Activated naive CD4-positive, alpha-beta T cell treated with anti-CD3 and anti-CD28 coated beads for 36 hours (primary cell): ENCODE results near the gene TNFRSF12A. TPM values are rescaled to one million over a fixed set of nuclear protein-coding genes. Genes with fewer than 3 reads are reported as not detected.
"Not testable (repeated sequence)": the region's sequence is repeated elsewhere in the genome, so short reads cannot be mapped to it uniquely, and the experiment has no call there.

Experiments used
- CTCF ChIA-PET: fragments of 350-600 bp; sonication (Branson Sonifier 250); formaldehyde crosslinking; loops from one replicate; lab custom pipeline; 2021; ENCODE audit warnings: antibody characterized with exemption; lab: Charles Lee
- DNase-seq: peaks from one replicate; pipeline ENCODE4 v3.0.0-alpha.2; 2020
- H3K27ac Mint-ChIP-seq: one replicate; pipeline ENCODE4 v1.8.0; 2021; ENCODE audit warnings: mild to moderate bottlenecking, mixed read lengths
- H3K27me3 Mint-ChIP-seq: one replicate; pipeline ENCODE4 v1.8.0; 2021; ENCODE audit warnings: low read depth, mixed read lengths
- H3K36me3 Mint-ChIP-seq: one replicate; pipeline ENCODE4 v1.8.0; 2021; ENCODE audit warnings: low read depth, mixed read lengths
- H3K4me1 Mint-ChIP-seq: one replicate; pipeline ENCODE4 v1.8.0; 2021; ENCODE audit warnings: low read depth, mixed read lengths
- H3K4me3 Mint-ChIP-seq: one replicate; pipeline ENCODE4 v1.8.0; 2021; ENCODE audit warnings: mild to moderate bottlenecking, moderate library complexity, mixed read lengths
- H3K9me3 Mint-ChIP-seq: one replicate; pipeline ENCODE4 v1.8.0; 2021; ENCODE audit warnings: mixed read lengths
- intact Hi-C: fragments of 100-400 bp; cut with micrococcal nuclease; formaldehyde crosslinking; loops from one replicate; pipeline ENCODE4 v1.15.1; 2023
- total RNA-seq, 2 experiments: library from RNA; stranded (reverse); gene quantifications; one replicate each; pipeline ENCODE4 v1.2.3, GENCODE V29; 2021

TNFRSF12A gene
- total RNA-seq, 2 experiments from 2014 or later: 0.88 to 0.96 TPM

DNA sequence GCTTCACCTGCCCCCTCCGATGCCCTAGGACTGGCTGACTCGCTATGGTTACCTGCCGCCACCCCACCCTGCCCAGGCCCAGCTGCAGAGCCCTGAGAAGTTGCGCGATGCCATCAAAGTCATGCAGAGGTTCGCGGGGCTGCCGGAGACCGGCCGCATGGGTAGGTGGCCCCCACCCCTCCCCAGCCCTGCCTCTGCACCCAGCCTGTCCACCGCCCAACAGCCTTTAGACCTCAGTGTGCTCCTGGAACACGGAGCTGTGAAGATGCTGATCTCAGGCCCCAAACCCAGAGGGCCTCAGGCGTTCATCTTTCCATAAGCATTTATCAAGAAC lies 27.2 kb downstream of the TNFRSF12A start:
- no peak overlapping the region for H3K27ac Mint-ChIP-seq
- H3K4me3 Mint-ChIP-seq: no peak overlapping the region
- peaks cover 4% of the 10 kb centered on the region for H3K36me3 Mint-ChIP-seq
- intact Hi-C loops: no loop called here
- H3K9me3 Mint-ChIP-seq: no peaks in the 10 kb centered on the region
- no peak for DNase-seq
- CTCF ChIA-PET: interaction anchor here (0.8 to 3.2 kb wide), 7 partner anchors 11 to 82 kb away, joined by 3 to 24 read pairs (median 7); no protein-coding TSS in a partner anchor
- peaks cover 25% of the 10 kb centered on the region for H3K4me1 Mint-ChIP-seq
- peaks cover 32% of the 10 kb centered on the region for H3K27me3 Mint-ChIP-seq

DNA sequence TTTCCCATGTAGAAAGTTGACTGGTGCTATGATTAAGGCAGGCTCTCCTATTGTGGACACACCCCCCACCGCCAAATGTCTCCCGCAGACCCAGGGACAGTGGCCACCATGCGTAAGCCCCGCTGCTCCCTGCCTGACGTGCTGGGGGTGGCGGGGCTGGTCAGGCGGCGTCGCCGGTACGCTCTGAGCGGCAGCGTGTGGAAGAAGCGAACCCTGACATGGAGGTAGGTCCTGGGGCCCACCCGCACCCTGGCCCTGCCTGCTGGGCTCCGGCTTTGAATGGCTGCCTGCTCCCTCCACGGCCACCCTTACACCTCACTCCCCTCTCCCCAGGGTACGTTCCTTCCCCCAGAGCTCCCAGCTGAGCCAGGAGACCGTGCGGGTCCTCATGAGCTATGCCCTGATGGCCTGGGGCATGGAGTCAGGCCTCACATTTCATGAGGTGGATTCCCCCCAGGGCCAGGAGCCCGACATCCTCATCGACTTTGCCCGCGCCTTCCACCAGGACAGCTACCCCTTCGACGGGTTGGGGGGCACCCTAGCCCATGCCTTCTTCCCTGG lies 29.8 kb downstream of the TNFRSF12A start:
- intact Hi-C loops: no loop called here
- Mint-ChIP-seq H3K4me3 (no peak overlapping the region), H3K36me3 (peaks cover 7% of the 10 kb centered on the region), H3K27me3 (peaks cover 12% of the 10 kb centered on the region), H3K9me3 (no peaks in the 10 kb centered on the region), H3K4me1 (peaks cover 31% of the 10 kb centered on the region), H3K27ac (no peak overlapping the region)
- no peak for DNase-seq
- CTCF ChIA-PET: interaction anchor here (1.0 to 3.2 kb wide), 5 partner anchors 9 to 22 kb away, joined by 3 to 16 read pairs (median 8); no protein-coding TSS in a partner anchor

DNA sequence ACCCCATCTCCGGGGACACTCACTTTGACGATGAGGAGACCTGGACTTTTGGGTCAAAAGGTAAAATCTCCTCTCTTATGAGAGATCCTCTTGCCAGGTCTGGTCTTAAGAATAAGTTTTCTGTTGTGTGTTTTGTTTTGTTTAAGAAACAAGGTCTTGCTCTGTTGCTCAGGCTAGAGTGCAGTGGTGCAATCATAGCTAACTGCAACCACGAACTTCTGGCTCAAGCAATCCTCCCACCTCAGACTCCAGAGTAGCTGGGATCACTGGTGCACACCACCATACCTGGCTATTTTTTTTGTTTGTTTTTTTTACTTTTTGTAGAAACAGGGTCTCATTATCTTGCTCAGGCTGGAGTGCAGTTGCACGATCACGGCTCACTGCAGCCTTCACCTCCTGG lies 30.3 kb downstream of the TNFRSF12A start:
- peaks cover 10% of the 10 kb centered on the region for H3K36me3 Mint-ChIP-seq
- H3K27ac Mint-ChIP-seq: no peak overlapping the region
- H3K27me3 Mint-ChIP-seq: peaks cover 8% of the 10 kb centered on the region
- CTCF ChIA-PET: interaction anchor here (1.4 to 2.5 kb wide), 3 partner anchors 10 to 22 kb away, joined by 3 to 14 read pairs (median 8); no protein-coding TSS in a partner anchor
- DNase-seq: no peak
- peaks cover 31% of the 10 kb centered on the region for H3K4me1 Mint-ChIP-seq
- intact Hi-C loops: no loop called here
- no peak overlapping the region for H3K4me3 Mint-ChIP-seq
- no peaks in the 10 kb centered on the region for H3K9me3 Mint-ChIP-seq

GRCh38 chr16:3051009-3051408 lies 30.8 kb downstream of the TNFRSF12A start:
- H3K4me3 Mint-ChIP-seq: no peak overlapping the region
- H3K36me3 Mint-ChIP-seq: peaks cover 9% of the 10 kb centered on the region
- no peak for DNase-seq
- peak overlapping the region; percentile 4 for H3K27ac Mint-ChIP-seq
- H3K4me1 Mint-ChIP-seq: peaks cover 35% of the 10 kb centered on the region
- H3K27me3 Mint-ChIP-seq: peaks cover 7% of the 10 kb centered on the region
- CTCF ChIA-PET: interaction anchor here (0.6 to 2.5 kb wide), 4 partner anchors 9 to 45 kb away, joined by 3 to 14 read pairs (median 6); no protein-coding TSS in a partner anchor
- intact Hi-C loops: no loop called here
- H3K9me3 Mint-ChIP-seq: no peaks in the 10 kb centered on the region

- DNase-seq: no peak
- H3K36me3 Mint-ChIP-seq: peaks cover 9% of the 10 kb centered on the region
- H3K4me3 Mint-ChIP-seq: no peak overlapping the region
- no peaks in the 10 kb centered on the region for H3K9me3 Mint-ChIP-seq
- CTCF ChIA-PET: interaction anchor here (0.6 to 2.5 kb wide), 4 partner anchors 9 to 44 kb away, joined by 3 to 14 read pairs (median 6); no protein-coding TSS in a partner anchor
- intact Hi-C loops: no loop called here
- peaks cover 35% of the 10 kb centered on the region for H3K4me1 Mint-ChIP-seq
- H3K27ac Mint-ChIP-seq: peak overlapping the region; percentile 4
- peaks cover 7% of the 10 kb centered on the region for H3K27me3 Mint-ChIP-seq
Observed at GRCh38 chr16:3051494-3051893, 31.3 kb downstream of the TNFRSF12A start.

DNA sequence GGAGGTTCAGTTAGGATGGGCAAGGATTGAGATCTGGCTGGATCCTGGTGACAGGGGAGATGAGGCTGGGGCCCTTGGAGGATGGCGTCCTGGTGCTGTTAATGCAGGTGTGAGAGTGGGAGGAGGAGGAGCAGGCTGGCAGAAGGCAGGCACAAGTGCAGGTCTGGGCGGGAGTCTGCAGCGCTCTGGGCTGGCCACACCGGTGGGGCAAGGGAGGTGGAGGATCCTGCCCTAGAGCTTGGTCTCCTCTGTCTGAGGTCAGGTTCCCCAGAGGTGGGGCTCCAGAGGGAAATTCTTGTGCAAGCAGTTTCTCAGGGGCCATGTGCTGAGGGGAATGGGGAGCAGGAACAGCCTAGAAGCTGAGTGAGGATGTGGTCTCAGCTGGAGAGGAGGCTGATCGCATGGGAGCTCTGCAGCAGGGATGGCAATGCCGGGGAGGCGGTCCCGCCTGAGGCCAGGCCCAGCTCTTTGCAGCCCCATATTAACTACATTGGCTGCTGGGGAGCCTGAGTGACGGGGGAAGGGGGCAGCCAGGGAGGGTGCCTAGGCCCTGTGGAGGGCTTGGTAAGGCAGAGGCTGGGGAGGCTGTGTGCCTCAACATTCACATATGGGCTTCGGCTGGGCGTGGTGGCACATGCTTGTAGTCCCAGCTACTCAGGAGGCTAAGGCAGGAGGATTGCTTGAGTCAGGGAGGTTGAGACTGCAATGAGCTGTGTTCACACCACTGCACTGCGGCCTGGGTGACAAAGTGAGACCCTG lies 32.6 kb downstream of the TNFRSF12A start:
- H3K27ac Mint-ChIP-seq, intact Hi-C loops, H3K4me3 Mint-ChIP-seq, H3K36me3 Mint-ChIP-seq, H3K9me3 Mint-ChIP-seq, H3K27me3 Mint-ChIP-seq, DNase-seq, CTCF ChIA-PET: not testable (repeated sequence)
- peaks cover 37% of the 10 kb centered on the region for H3K4me1 Mint-ChIP-seq

DNA sequence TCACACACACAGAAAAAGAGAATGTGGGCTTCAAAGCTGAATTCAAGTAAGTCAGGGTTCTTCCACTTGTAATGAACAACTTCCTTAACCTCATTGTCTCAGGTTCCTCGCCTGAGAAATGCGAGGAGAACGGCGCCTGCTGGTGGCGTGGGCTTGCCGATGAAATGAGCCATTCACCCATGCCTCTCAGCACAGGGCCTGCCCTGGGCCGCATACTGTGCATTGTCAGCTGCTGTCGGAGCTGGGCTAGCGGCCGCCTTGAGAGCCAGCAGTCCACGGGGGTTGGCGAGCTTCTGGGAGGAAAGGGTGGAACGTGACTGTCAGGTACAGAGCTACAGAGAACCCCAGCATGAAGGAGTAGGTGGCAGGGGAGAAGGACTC lies 33.2 kb downstream of the TNFRSF12A start:
- H3K27me3 Mint-ChIP-seq, CTCF ChIA-PET, H3K4me3 Mint-ChIP-seq, H3K27ac Mint-ChIP-seq, DNase-seq, H3K36me3 Mint-ChIP-seq, intact Hi-C loops, H3K9me3 Mint-ChIP-seq: not testable (repeated sequence)
- peaks cover 37% of the 10 kb centered on the region for H3K4me1 Mint-ChIP-seq

GRCh38 chr16:3054965-3055733 lies 35.0 kb downstream of the TNFRSF12A start:
- Mint-ChIP-seq H3K9me3 (no peaks in the 10 kb centered on the region), H3K36me3 (peaks cover 9% of the 10 kb centered on the region), H3K4me3 (no peak overlapping the region), H3K4me1 (peaks cover 44% of the 10 kb centered on the region), H3K27me3 (no peaks in the 10 kb centered on the region), H3K27ac (peak overlapping the region; percentile 62)
- intact Hi-C loops: loop anchor here (5.0 kb wide), 1 partner anchor 33 kb away; the partner anchor contains the start of genes HCFC1R1, THOC6 and TNFRSF12A
- CTCF ChIA-PET: interaction anchor here (1.2 kb wide), 1 partner anchor 23 kb away, joined by 3 read pairs; no protein-coding TSS in a partner anchor
- peak; percentile 35 for DNase-seq

- not testable (repeated sequence) for H3K27me3 Mint-ChIP-seq, DNase-seq, H3K36me3 Mint-ChIP-seq, H3K9me3 Mint-ChIP-seq, H3K4me3 Mint-ChIP-seq
- H3K27ac Mint-ChIP-seq: peak overlapping the region; percentile 62
- CTCF ChIA-PET: interaction anchor here (0.9 to 1.2 kb wide), 2 partner anchors 23 to 24 kb away, joined by 3 read pairs; no protein-coding TSS in a partner anchor
- intact Hi-C loops: loop anchor here (5.0 kb wide), 1 partner anchor 33 kb away; the partner anchor contains the start of genes HCFC1R1, THOC6 and TNFRSF12A
- peaks cover 44% of the 10 kb centered on the region for H3K4me1 Mint-ChIP-seq
Observed at GRCh38 chr16:3055734-3056115, 35.6 kb downstream of the TNFRSF12A start.

DNA sequence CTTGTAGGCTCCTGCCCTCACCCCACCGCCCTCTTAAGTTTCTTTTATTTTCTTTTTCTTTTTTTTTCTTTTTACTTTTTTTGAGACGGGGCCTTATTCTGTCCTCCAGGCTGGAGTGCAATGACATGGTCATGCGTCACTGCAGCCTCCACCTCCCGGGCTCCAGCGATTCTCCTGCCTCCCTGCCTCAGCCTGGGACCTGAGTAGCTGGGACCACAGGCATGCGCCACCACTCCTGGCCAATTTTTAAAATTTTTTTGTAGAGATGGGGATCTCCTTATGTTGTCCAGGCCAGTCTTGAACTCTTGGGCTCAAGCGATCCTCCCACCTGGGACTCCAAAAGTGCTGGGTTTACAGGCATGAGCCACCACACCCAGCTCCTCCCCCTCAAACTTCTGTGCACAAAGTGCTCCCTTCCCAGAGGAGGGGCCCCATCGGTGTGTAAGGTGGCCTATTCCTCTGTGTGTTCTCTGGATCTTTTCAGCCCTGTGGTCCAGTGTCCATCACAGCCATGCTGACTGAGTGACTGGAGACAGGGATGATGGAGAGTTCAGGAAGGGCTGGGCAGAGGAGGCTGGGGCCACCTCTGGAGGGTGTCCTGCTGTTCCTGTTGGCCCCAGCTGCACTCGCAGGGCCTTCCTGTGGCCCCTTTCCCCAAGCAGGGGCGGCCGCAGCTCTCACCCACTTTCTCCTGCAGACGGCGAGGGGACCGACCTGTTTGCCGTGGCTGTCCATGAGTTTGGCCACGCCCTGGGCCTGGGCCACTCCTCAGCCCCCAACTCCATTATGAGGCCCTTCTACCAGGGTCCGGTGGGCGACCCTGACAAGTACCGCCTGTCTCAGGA lies 36.4 kb downstream of the TNFRSF12A start:
- Mint-ChIP-seq H3K27ac (no peak overlapping the region), H3K4me1 (peaks cover 37% of the 10 kb centered on the region), H3K4me3 (no peak overlapping the region), H3K27me3 (no peaks in the 10 kb centered on the region), H3K9me3 (no peaks in the 10 kb centered on the region), H3K36me3 (peaks cover 9% of the 10 kb centered on the region)
- CTCF ChIA-PET: interaction anchor here (0.9 to 3.9 kb wide), 2 partner anchors 20 to 23 kb away, joined by 3 to 38 read pairs; no protein-coding TSS in a partner anchor
- intact Hi-C loops: loop anchor here (5.0 kb wide), 1 partner anchor 34 kb away; the partner anchor contains the start of genes HCFC1R1, THOC6 and TNFRSF12A
- no peak for DNase-seq
